OCI-M1 (cell line): ENCODE data around the gene HAVCR1.
"Not testable (repeated sequence)": the region's sequence is repeated elsewhere in the genome, so short reads cannot be mapped to it uniquely, and the experiment has no call there.

Experiments
- DNase-seq: peaks from one replicate; lab custom pipeline; 2025; lab: John Stamatoyannopoulos, UW

The HAVCR1 gene

DNA sequence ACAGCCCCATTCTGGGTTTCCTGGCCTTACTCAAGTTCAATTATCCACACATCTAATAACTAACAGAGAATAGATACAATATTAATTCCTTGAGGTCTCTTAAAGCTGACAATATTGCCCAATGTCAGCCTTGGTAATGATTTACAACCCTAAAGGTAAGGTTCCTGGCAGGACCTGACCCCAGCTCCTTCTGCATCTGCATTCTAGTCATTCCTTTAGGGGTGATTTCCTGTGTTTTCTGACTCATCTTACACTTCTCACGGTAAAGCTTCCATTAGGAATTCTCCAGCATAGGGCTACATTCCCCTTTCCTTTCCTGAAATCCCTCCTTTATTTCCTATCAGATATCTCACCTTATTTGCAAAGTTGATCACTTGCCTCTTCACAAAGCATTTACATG lies 9.3 kb downstream of the HAVCR1 start:
- DNase-seq = no peak

DNA sequence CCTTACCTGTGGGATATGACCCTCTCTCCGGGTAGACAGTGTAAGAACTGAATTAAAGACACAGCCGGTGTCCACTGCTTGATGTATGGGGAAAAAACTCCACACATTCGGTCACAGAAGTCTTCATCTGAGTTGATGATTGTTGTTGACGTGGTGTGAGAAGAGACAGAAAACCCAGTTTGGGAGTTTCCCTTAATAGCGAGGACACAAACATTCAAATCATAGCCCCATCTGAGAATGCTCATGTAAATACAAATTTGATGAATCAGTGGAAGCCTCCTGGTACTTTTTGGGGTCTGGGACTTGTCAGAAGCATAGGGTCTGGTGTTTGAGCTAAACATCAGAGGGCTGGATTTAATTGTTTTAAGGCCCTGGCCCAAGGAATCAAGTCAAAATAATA lies 11.0 kb downstream of the HAVCR1 start:
- no peak for DNase-seq

DNA sequence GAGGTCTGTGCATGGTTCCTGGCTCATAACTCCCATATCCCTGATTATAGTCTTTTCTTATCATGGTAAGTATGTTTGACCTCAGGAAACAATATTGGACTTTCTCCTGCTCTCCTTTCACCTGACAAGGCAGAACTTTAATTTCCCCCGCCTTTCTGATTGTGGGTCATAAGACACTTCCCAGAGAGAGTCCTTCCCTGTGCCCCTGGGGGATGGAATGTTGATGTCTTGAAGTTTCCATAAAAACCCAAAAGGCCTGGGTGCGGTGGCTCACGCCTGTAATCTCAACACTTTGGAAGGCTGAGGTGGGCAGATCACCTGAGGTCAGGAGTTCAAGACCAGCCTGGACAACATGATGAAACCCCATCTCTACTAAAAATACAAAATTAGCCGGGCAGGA lies 11.9 kb downstream of the HAVCR1 start:
- DNase-seq = not testable (repeated sequence)

DNA sequence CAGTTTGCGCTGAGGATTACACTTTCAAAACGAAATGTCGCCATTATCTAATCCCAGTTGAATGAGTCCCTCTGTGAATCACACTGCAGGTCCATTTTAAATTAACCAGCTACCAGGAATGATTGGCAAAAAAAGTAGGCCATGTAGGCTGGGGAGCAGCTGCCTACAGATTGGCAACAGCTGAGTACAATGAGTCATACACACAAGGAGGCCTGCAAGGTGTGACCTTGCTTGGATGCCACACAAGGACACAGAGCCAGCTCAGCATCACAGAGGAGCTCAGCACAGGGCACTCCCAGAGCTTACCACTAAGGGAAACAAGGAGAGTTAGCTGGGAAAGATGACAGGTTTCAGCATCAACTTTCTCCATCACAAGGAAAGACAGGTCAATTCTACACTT lies 12.9 kb downstream of the HAVCR1 start:
- DNase-seq = no peak

DNA sequence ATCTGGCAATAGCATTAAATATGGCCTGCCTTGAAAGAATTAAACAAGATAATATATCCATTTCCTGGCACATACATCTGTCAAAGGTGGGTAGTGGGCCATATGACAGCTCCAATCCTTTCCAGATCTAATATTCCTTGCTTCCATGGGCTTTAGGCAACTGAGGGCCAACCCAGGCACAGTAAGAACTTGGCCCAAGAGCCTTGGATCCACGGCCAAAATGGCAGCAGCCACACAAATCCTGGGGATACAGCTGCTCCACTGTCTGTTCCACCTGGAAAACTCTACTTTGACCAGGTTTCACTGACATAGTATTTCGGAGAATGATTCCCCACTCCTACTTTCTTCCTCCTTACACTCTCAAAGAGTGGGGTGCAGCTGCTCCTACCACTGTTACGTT lies 13.3 kb downstream of the HAVCR1 start:
- no peak for DNase-seq

DNA sequence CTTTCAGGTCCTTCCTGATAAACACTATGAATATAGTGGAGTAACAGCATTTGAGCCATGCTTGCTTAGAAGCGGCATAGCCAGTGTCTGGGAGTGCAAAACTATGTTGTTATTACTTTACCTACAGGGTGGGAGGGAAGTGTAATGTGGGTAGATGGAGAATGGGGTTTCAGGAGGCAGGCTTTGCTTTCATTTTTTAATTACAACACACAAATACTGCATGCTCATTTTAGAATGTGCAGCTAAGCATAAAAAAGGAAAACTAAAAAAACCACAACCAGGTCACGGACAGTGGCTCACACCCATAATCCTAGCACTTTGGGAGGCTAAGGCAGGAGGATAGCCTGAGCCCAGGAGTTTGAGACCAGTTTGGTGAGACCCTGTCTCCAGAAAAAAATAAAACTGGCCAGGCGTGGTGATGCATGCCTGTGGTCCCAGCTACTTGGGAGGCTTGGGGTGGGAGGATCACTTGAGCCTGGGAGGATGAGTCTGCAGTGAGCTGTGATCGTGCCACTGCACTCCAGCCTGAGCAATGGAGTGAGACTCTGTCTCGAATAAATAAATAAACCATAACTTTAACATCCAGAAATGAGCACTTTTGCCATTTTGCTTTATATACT lies 20.2 kb downstream of the HAVCR1 start:
- no peak for DNase-seq

DNA sequence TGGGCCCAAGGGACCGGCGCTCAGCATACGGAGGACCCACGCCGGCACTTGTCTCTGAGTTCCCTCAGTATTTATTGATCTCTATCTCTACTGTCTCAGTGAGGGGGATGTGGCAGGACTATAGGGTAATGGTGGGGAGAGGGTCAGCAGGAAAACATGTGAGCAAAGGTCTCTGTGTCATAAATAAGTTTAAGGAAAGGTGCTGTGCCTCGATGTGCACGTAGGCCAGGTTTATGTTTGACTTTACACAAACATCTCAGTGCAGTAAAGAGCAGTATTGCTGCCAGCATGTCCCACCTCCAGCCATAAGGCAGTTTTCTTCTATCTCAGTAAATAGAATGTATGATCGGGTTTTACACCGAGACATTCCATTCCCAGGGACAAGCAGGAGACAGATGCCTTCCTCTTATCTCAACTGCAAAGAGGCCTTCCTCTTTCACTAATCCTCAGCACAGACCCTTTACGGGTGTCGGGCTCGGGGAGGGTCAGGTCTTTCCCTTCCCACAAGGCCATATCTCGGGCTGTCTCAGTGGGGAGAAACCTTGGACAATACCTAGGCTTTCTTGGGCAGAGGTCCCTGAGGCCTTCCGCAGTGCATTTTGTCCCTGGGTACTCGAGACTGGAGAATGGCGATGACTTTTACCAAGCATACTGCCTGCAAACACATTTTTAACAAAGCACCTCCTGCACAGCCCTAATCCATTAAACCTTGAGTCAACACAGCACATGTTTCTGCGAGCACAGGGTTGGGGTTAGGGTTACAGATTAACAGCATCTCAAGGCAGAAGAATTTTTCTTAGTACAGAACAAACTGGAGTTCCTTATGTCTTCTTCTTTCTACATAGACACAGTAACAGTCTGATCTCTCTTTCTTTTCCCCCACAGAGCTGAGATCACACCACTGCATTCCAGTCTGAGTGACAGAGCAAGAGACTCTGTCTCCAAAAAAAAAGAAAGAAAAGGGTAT lies 24.5 kb downstream of the HAVCR1 start:
- DNase-seq = peak; percentile 27

DNA sequence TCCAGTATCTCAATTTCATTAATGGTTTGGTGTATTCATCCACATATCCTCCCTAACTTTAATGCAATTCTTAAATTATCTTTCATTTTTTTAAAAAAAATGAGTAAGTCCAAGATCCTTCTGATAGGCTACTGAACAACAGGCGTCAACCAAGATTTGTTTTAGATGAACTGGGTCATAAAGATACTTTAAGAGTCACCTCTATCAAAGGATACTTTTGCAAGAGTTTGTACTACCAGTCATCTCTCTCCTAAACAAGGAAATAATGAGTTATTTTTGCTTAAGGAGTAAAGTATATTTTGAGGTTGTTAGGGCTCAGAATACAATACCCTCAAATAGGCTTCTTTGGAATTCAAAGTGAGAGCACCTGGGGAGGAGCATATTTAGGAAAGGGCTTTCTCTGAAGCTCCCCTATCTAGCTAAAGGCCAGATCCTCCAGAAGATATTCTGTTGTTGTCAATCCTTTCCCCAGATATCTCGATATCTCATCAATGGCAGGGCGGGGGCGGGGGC lies 25.8 kb downstream of the HAVCR1 start:
- DNase-seq = no peak

DNA sequence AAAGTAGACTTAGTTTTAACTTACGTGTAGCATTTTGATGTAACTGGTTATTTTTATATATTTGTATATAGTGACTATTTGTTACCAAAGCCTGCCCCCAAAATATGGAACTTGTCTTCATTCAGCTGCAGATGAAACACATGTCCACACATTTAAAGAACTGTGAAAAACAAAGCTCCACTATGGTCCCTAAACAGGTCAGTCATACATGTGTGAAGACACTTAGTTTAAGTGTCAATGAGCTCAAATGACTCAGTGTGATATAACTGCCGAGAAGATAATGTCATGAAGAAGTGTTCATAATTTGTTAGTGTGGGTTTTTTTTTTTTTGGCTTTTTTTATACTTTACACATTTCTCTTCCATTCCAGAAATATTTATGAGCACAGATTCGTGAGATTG lies 28.2 kb downstream of the HAVCR1 start:
- DNase-seq = no peak

DNA sequence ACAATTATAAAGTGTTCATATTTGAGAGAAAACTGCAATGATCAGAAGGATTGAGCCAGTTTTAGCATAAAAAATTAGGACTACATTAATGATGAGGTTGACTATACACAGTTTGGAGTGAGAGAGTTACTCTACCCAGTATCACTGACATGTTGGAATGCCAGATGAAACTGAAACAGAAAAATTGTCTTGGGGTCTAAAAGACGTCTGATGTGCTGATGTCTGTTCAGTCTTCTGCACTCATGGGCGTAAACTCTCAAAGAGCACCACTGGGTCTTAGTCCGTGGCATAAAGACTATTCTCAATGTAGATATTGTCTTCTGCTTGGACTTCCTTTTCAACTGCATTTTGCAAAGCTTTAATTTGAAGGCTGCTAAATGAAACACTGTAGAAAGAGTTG lies 29.5 kb downstream of the HAVCR1 start:
- DNase-seq = no peak

DNA sequence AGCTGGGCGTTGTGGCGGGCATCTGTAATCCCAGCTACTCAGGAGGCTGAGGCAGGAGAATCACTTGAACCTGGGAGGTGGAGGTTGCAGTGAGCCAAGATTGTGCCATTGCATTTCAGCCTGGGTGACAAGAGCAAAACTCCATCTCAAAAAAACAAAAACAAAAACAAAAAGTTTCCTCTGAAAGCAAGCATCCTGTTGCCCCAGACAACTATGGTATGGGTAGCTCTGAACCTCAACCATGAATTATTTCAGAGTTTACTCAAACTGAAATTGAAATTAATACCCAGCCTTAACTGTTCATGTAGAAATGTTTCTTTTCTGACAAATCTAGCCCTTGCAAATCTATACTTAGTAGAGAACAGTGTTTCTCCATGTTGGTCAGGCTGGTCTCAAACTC lies 31.3 kb downstream of the HAVCR1 start:
- not testable (repeated sequence) for DNase-seq

DNA sequence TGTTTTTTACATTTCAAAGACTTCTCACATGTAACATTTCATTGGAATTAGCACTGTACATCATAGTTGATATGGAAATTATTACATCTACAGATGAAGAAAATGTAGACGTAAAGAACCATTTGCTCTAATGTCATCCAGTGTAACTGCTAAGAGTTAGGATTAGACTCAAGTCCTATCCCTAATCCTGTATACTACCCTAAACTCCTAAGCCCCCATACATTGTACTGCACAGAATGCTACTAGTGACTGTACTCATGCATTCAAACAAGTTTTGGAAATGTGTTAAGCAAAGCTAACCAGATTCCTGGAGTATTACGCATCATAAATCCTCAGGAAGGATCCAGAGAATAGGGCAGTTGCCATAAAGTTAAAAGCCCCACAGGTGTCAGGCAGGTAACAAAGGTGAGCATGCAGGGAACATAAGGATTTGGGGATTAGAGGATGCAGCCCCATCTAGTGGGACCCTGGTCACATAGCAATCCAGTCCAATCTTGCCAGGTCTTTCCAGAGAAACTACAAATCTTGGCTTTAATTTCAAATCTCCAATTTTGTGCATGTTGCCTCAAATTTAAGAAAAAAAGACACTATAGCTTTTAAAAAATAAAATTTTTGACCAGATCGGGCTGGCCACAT lies 32.0 kb downstream of the HAVCR1 start:
- DNase-seq = peak; percentile 13

DNA sequence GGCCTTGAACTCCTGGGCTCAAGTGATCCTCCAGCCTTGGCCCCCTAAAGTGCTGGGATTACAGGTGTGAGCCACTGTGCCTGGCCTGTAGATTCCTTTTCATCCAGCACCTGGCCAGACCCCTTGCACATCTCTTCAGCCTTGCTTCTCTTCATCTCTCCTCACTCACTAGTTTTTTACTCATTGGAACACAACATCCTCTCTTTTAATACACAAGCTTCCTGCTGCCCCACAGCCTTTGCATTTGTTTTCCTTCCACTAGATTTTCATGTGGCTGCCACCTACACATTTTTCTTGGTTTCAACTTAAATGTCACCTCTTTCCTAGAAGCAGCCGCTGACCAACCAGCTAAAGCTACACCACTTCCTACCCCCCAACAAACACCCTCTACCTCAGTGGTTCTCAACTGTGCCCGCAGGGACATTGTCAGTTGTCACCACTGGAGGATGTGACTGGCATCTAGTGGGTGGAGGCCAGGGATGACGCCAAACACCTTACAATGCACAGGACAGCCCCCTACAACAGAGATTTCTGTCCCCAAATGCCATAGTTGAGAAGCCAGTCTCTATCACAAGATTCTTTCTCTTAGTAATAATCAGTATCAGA lies 33.7 kb downstream of the HAVCR1 start:
- no peak for DNase-seq

DNA sequence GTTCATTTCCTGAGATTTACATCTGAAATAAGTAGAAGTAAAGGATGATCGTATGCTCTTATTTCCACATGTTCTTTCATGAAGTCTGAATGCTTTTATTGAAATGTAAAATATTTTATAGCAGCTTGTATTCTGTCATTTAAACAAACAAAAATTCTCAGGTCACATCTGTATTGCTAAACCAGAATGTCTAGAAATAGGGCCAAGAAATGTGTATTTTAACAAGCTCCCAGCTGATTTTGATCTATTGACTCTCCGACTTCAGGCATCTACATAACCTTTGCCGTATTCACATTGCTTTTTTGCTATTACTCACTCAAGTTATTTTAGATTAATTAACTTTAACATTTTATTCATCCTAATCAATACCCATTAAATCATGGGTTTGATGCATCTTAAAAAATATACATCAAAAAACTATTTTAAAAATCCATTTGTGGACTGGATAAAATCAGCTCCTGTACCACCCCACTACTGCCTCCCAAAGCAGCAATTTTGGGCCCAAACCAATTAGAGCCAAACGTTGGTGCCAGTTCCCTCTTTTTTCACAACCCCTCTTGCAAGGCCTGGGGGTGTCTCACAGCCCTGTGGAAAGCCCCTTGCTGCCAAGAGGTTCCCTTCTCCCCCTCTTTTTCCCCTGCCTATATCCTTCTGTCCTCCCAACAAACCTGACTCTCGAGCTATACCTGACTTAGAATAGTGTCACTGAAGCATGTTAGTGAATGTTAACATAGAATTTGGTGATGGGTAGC lies 34.5 kb downstream of the HAVCR1 start:
- no peak for DNase-seq

DNA sequence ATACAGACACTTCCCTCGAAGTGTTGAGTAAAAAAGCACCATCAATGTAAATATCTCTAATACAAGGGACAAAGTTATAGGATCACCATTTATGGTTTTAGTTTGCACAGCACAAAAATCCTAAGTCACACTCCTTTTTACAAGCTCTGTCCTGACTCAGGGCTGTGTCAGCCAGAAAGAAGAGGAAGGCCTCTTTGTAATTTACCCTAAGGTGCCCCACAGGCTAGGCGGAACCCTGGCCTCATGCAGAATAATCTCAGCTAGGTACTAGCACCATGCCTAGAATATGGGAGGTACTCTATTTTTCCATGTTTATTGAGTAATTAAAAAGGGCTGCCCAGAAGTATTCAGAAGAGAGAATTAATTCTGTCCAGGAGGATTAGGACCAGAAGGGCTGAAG lies 36.9 kb downstream of the HAVCR1 start:
- DNase-seq = no peak

DNA sequence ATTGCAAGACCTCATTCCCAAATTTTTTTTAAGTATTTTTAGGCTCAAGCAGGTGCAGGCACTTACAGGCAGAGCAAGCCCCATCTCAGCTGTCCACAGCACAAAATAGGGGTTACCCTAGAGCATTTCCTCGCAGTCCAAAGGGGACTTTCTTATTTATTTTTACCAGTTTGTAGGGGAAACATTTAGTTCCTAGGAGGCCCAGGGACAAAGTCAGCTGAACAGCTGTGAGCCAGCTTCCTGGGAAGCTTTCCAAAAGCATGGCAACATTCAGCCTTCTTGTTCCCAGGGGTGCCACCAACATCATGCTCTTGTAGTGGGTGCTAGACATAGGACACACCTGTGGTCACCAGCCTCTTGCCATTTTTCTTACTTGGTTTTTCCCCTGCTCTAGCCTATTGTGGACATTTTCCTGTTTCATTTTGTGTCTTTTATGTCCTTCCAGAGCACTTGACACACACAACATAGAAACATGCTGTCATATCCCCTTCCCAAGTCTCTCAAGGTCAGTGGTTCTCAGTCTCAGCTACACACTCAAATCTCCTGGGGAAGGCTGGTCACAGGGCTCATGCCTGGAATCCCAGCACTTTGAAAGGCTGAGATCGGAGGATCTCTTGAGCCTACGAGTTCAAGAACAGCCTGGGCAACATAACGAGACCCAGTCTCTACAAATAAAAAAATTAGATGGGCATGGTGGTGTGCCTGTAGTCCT lies 38.2 kb downstream of the HAVCR1 start:
- no peak for DNase-seq

DNA sequence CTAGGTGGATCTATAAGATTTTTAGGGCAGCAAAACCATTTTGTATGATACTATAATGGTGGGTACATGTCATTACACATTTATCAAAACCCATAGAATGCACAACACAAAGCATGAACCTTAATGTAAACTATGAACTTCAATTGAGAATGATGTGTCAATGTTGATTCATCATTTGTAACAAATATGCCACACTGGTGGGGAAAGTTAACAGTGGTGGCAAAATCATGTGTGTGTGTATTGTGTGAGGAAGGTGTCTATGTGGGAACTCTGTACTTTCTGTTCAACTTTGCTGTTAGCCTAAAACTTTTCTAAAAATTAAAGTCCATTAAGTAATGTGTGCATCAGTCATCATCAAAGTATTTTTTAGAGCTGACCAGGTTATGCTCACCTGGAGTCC lies 38.9 kb downstream of the HAVCR1 start:
- DNase-seq = no peak

DNA sequence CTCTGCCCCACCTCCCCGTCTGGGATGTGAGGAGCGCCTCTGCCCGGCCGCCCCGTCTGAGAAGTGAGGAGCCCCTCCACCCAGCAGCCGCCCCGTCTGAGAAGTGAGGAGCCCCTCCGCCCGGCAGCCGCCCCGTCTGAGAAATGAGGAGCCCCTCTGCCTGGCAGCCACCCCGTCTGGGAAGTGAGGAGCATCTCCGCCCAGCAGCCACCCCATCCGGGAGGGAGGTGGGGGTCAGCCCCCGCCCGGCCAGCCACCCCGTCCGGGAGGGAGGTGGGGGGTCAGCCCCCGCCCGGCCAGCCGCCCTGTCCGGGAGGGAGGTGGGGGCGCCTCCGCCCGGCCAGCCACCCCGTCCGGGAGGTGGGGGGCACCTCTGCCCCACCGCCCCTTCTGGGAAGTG lies 44.8 kb downstream of the HAVCR1 start:
- not testable (repeated sequence) for DNase-seq

DNA sequence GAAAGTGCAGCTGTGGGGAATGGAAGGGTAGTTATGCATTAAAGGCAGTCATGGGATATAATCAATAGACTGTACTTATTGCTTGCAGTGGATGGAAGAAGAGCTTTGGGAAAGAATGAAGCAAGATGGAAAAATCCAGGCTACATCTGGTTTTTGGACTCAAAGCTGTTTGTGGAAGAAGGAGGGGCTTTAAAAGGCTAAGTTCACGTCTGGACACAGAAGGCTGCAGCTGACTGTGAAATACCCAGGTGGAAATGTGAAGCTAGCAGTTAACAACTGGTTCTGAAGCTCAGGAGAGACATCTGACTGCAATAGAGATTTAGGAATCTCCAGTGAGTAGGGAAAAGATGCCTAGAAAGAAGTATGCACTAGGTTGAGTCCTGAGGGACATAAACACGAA lies 52.7 kb downstream of the HAVCR1 start:
- DNase-seq = no peak

DNA sequence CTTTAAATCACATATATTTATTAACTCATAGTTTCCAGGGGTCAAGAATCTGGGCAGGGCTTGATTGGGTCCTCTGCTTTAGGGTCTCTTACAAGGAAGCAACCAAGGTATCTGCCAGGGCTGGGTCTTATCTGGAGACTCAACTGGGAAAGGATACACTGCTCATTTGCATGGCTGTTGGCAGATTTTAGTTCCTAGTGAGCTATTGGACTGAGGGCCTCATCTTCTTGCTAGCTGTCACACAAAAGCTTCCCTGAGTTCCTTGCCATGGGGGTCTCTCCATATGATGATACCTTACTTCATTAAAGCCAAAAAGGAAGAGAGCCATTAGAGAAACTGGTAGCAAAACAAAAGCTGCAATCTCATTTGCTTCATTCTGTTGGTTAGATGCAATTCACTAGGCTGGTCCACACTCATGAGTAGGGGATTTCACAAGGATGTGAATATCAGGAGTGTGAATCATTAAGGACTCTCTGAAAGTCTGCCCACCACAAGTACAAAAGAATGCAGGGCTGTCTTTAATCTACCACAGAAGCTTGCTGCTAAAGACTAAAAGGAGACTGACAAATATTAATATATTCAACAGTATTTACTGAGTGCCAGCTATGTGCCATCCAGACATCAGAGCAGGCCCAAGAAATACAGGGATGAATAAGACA lies 53.9 kb downstream of the HAVCR1 start:
- no peak for DNase-seq
